A673 (cell line): ENCODE data around the gene TRIM41.

Experiments used
- CTCF ChIP-seq: fragments of 300-800, 200-600 bp; sonication (generic); conservative IDR thresholded peaks from 2 replicates; pipeline ENCODE4 v1.5.1; 2017; ENCODE audit warnings: low read depth, mild to moderate bottlenecking, antibody characterized with exemption, low read length, moderate library complexity, mixed read lengths
- EZH2 ChIP-seq: fragments of 200-600 bp; sonication (generic); IDR thresholded peaks from 2 replicates; pipeline ENCODE4 v1.6.1; 2017; ENCODE audit warnings: borderline replicate concordance, low read depth, mild to moderate bottlenecking, mixed read lengths, antibody characterized with exemption, low read length; ENCODE audit not compliant: poor library complexity, severe bottlenecking

GRCh38 chr5:181231432-181231831, 8.4 kb downstream of the TRIM41 start:
- TF ChIP-seq CTCF = no peak
- no peak for TF ChIP-seq EZH2
